ENCODE data around the gene SYCE1L. TPM values are rescaled to one million over a fixed set of nuclear protein-coding genes. Genes with fewer than 3 reads are reported as not detected.
A peak's percentile ranks its signal among the peaks of the same experiment; 100 is the strongest.
"Not testable (repeated sequence)": the region's sequence is repeated elsewhere in the genome, so short reads cannot be mapped to it uniquely, and the experiment has no call there.

The SYCE1L gene, protein sequence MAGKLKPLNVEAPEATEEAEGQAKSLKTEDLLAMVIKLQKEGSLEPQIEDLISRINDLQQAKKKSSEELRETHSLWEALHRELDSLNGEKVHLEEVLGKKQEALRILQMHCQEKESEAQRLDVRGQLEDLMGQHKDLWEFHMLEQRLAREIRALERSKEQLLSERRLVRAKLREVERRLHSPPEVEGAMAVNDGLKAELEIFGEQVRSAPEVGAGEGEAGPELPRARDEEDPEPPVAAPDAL
- 0.87 TPM for polyA plus RNA-seq (2013, experiment 1 of 2; ENCODE audit: insufficient read length)
- 0.97 TPM for polyA plus RNA-seq (2013, experiment 2 of 2; ENCODE audit: insufficient read length)

DNA sequence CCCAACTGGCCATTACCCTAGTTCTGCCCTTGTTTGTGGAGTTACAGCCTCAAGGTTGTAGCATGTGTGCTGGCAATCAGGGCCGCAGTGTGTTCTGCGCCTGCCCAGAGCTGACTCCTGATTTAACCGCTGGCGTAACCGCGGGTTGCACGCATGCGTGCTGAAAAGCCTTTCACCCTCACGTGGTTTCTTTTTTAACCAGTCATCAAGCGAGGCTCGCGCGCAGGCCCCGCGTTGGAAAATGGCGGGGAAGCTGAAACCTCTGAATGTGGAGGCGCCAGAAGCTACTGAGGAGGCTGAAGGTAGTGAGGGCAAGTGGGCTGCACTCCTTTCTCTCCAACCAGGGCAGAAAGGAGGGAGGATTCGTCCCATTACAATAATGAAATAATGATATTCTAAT is at the start of gene SYCE1L:
Gene SYCE1L (plus strand): TSS at position 198 of the 400 bp plus-strand sequence. CDS start 44 bp downstream, at position 242.
- no peak for DNase-seq

DNA sequence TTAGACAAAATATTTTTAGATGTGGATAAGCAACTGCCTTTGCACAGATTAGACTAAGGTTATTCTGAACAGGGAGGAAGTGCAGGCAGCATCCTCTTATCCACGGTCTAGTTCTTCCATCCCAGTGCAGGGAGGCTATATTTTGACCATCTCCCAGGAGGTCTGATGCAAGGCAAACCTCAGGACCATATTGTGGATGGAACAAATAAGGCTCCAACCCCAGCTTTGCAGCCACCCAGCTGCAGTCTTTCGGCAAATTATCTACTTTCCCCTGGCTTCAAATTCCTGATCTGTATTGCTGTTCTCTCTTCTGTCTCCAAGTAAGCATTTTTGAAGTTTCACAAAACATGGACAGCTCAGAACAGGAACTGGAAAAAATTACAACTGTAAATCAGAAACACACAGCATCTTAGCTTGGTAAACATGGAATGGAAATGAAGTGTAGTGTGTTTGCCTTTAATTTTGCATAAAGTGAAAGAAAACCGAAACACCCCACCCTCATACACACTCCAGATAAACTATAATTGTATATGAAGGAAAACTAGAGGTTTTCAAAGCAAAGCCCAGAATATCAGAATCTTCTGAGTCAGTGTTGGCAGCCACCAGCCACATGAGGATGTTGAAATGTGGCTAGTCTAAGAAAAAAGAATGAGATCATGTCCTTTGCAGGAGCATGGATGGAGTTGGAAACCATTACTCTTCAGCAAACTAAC is 41.7 kb upstream of the SYCE1L start:
- DNase-seq, result no peak

DNA sequence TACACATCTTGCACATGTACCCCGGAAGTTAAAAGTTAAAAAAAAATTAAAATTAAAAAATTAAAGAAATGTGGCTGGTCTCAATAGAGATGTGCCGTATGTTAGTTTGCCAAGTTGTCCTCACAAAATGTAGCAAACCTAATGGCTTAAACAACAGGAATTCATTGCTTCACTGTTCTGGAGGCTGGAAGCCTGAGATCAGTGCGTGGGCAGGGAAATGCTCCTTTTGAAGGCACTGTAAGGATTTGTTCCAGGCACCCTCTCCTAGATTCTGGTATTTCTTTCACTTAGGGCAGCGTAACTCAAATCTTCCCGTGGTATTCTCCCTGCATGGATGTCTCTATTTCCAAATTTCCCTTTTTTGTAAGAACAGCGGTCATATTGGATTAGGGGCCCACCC is 40.9 kb upstream of the SYCE1L start:
- DNase-seq, result no peak

DNA sequence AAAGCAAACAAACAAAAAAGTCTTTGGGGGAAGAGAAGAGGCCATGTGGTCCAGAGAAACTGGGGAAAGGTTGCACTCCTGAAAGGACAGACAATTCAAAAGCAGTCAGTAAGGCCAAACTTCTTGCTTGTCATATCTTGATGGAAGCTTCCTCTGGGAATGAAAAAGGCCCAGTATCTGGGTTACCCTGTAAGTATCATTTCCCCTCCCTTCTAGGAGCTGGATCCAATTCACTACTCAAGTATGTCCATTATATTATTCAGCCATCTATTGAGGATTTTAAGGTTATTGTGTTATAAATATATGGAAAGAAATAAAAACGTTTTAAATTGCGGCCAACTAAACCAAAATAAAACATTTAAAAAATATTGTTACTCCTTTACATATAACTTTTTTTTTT is 34.2 kb upstream of the SYCE1L start:
- no peak for DNase-seq

DNA sequence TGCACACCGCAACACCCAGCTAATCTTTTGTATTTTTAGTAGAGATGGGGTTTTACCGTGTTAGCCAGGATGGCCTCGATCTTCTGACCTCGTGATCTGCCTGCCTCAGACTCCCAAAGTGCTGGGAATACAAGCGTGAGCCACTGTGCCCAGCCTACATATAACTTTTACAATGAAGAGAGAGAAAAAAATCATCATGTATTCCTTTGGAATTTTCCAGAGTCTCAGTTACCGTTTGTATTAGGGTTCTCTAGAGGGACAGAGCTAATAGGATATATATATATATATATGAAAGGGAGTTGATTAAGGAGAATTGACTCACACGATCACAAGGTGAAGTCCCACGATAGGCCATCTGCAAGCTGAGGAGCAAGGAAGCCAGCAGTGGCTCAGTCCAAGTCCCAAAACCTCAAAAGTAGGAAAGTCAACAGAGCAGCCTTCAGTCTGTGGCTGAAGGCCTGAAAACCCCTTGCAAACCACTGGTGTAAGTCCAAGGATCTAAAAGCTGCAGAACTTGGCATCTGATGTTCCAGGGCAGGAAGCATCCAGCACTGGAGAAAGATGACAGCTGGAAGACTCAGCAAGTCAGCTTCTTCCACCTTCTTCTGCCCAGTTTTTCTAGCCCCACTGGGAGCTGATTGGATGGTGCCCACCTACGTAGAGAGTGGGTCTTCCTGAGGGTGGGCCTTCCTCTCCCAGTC is 33.5 kb upstream of the SYCE1L start:
- DNase-seq, result not testable (repeated sequence)

DNA sequence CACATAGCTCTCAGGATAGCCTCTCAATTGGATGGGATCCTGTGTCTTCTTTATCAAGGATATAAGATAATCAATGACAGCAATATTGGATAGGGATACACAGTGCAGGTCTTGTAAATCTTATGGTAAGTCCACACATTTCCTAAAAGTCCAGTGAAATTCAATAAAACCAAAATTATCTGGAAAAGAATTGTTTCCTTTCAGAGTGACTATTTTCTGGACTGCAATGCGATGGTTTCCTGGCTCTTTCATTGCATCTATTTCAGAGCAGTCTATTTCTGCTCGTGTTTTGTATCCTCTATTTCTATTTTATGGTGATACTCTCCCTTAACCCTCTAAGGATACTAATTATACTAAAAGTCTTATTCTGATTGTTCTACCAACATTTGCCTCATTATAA is 32.5 kb upstream of the SYCE1L start:
- DNase-seq, result no peak

DNA sequence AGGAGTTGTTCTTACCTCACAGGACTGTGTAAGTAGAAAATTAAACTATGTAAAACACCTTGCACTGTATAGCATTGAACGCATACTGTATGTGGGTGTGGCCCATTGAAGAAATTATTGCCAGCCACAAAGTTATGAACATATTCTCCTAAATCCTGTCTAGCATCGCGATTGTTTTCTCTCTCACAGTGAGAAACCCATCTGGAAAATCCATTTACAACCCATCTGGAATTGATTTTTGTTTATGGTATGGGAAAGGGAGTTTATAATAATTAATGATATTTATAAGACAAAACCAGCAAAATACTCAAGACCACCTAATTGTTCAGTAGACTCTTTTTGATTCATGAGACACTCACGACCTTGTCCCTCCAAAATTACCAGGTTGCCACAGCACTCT is 30.3 kb upstream of the SYCE1L start:
- DNase-seq, result no peak

DNA sequence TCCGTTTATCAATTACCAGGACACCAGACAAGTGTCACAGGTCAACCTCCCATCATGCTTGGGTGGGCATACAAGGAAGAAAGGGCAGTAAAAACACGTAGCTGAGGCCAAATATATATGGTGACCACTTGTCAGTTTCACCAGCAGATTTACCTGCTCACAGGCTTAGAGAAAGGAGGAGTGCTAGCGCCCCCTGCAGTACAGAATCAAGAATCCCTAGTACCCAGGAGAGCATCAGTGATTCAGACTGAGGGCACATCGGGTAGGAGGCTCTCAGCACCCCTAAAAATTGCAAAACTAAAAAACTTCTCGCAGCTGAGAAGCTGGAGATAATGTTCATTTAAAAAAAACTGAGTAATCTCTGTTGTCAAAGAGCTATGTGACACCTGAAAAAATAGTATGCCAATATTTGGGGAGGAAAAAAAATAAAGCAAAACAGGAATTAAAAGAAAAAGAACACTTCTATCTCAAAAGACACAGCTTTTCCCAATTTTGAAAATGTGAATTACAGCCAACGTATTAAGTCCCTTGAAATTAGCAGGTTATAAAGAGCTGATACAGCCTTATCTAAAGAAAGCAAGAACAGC is 29.5 kb upstream of the SYCE1L start:
- peak; percentile 23 for DNase-seq

DNA sequence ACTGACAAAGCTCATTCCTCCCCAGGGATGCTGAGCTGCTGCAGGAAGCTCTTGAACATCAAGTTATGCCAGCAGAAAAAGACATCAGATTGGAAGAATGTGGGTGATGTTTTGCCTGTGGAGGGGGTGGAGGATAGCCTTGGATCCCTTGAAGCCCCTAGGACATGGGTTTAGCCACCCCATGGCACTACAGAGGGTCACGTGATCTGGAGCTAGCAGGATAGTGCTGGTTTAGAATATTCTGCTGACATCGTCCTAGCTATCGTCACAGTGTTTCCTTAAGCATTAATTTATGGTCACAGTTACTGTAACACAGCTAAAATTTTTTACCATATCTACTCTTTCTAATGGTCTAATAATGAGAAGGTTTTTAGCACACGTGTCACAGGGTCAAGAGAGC is 28.4 kb upstream of the SYCE1L start:
- DNase-seq, result no peak

DNA sequence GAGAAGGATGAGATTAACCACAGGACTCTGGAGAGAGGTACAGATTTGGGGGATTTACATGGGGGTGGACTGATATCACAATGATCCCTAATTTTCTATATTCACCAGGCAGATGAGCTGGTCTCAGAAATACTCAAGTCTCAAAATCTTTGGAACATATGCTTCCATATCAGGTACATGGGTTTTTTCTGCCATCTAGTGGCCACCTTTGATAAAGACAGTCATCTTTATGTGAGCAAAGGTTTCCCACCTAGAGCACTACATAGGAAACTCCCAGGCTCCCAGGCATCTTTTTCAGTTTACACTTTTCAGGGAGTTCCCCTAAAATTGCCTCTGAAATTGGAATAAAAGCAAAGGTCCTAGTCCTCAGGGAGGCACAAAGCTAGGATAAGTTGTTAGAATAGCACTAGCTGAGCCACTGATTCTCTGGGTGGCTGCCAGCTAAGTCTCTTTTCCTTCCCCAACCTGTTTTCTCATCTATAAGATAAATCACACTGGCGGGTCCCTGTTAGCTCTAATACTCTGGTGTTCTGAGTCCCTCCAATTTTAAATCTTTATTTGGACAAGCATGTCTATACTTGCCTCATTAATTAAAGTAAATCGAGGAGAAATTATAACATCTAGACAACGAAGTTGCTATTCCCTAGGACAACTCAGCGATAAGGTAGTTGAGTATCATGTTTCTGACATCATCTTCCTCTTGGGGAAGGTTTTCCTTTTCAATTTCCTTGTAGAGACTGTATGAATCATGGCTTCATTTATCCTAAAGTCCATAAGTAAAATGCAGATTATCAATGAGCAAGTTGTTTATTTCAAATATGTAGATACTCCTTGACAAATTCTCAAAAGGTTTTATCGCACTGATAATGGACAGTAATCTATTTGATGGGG is 27.2 kb upstream of the SYCE1L start:
- DNase-seq, result peak; percentile 49

DNA sequence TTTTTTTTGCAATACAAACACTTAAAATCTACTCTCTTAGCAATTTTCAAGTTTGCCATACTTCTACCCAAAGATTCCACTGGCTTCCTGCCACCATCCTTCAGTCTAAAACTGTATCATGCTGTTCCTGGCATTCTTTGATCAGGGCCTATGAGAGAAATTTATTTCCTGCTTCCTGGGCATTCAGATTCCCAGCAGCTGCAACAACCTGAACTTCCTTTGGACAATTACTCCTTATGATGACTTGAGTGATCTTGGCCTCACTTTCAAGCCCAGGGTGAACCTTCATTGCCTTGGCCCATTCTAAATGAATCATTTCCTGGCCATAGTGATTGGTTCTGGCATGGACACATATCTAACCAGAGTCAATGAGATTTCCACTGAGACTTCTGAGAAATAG is 26.3 kb upstream of the SYCE1L start:
- DNase-seq, result no peak

DNA sequence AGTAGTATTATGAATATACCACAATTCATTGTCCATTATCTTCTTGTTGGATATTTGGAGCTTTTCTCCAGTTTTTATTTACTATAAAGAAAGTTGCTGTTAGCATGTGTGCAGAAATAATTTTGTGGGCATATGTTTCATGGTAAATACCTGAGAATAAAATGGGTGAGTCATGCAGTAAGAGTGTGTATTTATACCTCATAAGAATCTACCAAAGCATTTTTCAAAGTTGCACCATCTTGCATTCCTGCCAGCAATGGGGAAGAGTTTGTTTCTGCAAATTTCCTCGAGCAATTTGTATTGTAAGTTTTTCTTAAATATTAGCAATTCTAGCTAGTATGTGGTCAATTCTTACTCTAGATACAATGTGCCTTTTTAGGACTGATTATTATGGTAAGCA is 16.1 kb upstream of the SYCE1L start:
- DNase-seq, result no peak

DNA sequence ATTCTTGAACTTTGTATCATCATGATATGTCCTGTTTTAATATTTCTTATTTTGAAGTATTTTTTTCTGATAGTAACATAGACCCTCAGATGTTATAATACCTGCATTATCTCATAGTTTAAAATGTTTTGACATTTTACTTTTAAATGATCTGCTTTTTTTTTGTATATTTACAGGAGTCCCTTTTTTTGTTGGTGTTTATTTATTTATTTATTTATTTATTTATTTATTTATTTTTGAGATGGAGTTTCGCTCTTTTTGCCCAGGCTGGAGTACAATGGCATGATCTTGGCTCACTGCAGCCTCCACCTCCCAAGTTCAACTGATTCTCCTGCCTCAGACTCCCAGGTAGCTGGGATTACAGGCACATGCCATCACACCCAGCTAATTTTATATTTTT is 12.9 kb upstream of the SYCE1L start:
- DNase-seq, result not testable (repeated sequence)

DNA sequence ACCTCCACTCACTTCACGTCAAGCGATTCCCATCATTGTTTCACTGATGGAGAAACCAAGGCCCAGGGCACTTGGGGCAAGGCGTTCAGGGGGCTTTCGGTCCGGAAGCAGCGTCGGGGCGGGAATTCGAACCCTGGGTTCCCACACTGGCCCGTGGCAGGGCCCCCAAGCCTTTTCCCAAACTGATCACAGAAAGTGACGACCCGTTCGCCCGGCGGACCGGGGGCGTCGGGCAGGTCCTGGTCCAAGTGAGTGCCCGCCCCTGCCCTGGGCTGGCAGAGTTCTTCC is 9.1 kb upstream of the SYCE1L start:
- DNase-seq, result no peak

DNA sequence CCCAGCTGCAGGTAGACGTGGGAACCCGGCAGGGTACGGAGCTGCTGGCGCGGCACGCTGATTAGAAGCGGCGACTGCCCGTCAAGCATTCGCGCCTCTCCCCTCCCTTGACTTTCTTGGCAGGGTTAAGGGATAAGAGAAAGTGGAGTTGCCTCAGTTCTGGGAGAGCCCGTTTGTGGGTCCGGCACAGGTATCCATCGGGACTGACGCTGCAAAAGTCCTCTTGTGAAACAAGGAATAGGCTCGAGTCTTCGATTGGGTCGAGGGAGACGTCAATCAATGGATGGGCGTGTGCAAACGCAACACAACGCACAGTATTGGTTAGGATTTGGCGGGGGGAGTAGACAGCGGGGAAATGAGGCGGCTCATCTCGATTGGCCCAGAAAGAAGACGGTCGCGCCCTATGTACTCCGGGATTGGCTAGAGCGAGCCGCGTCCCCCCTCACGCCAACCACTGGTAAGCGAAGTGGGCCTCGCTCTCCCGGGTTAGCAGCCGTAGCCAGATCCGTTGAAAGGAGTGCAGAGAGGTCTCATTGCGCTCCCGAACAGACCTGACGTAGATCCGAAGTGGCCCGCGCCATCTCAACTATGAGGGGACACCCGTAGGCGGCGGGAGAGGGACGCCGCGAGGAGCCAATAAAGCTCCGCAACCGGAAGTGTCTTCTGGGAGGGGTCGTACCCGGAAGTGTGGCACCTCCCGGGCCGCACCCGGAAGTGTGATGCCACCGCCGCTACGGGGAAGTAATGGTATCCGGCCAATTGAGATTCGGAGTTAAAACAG is 8.5 kb upstream of the SYCE1L start, which contains the start of gene MON1B:
Gene MON1B (plus strand): TSS at position 713 of the 781 bp plus-strand sequence. CDS start 296 bp downstream, outside the sequence.
- DNase-seq, result peak; percentile 99

DNA sequence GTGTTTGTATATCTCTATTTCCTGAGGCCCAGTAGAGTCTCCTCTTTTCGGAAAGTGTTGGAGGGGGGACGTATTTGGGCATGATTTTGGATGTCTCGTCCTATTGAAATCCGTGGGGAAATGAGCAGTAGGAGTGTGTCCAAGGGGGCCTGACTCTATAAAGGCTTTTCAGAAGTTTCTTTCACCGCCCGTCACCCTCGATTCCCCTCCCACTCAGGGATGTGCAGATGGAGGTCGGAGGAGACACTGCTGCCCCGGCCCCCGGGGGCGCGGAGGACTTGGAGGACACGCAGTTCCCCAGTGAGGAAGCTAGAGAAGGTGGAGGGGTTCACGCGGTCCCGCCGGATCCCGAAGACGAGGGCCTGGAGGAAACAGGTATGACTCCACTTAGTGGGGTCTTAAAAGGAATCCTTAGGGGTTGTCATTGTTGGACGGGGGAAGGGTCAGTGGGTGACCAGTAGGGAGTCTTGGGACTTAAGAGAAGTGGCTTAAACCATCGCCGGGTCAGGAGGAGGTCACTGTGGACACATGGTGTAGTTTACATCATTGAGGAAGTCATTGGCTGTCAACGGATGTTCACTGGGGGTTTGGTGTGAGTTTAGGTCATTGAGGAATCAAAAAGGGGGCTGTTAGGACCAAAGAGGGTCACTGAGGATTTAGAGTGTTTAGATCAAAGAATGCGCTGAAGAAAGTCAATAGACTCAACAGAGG is 7.8 kb upstream of the SYCE1L start:
- DNase-seq, result peak; percentile 6

DNA sequence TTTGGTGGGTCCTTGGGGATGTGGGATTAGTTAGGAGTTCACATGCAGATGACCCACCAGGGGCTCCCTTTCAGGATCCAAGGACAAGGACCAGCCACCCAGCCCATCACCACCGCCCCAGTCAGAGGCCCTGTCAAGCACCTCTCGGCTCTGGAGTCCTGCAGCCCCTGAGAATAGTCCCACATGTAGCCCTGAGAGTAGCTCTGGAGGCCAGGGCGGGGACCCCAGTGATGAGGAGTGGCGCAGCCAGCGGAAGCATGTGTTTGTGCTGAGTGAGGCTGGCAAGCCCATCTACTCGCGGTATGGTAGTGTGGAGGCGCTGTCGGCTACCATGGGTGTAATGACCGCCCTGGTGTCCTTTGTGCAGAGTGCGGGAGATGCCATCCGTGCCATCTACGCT is 5.8 kb upstream of the SYCE1L start:
- no peak for DNase-seq

DNA sequence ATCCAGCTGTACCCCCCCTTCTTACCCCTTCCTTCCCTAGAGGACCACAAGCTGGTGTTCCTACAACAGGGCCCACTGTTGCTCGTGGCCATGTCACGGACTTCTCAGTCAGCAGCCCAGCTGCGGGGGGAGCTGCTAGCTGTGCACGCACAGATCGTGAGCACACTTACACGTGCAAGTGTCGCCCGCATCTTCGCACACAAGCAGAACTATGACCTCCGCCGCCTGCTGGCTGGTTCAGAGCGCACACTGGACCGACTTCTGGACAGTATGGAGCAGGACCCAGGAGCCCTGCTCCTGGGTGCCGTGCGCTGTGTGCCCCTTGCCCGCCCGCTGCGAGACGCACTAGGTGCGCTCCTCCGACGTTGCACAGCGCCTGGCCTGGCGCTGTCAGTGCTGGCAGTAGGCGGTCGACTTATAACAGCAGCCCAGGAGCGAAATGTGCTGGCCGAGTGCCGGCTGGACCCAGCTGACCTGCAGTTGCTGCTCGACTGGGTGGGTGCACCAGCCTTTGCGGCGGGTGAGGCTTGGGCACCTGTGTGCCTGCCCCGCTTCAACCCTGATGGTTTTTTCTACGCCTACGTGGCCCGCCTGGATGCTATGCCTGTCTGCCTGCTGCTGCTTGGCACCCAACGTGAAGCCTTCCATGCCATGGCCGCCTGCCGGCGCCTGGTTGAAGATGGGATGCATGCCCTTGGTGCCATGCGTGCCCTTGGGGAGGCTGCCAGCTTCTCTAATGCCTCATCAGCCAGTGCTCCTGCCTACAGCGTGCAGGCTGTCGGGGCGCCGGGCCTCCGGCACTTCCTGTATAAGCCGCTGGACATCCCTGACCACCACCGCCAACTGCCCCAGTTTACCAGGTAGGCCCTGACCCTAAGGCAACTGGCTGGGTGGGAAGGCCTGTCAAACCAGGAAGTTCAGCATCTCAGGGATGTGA is 4.6 kb upstream of the SYCE1L start:
- no peak for DNase-seq

DNA sequence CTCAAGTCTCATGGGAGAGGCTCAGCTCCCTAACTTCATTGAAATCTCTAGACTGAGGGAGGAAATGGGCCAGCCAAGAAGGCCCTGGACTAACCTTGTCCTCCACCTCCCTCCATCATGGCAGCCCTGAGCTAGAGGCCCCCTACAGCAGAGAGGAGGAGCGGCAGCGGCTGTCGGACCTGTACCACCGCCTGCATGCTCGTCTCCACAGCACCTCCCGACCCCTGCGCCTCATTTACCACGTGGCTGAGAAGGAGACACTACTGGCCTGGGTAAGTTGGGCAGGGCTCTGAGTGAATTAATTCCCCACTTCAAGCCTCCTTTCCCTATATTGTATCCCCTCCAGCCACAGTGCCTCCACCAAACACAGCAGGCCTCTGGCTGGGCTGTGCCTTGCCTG is 3.8 kb upstream of the SYCE1L start:
- DNase-seq, result no peak

DNA sequence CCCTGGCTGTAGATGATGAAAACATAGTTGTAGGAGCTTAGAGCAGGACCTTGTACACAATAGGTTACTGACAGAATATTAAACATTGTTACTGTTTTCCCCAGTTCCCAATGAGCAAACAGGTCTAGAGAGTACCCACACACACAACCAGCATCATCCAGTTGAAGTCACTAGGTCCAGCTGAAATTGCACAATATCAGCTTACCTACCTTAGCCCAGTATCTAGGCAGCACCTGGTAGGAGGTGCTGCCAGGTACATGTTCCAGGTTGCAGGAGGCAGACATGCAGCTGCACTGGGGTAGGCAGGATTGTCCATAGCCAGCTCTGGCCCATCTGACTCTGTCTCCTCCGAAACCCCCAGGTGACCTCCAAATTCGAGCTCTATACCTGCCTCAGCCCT is 1.5 kb upstream of the SYCE1L start:
- DNase-seq, result no peak
